Inflammatory macrophage (primary cell): ENCODE results near the gene SLC22A14.
A peak's percentile ranks its signal among the peaks of the same experiment; 100 is the strongest.

Source experiments
- DNase-seq, 2 donors: peaks; one replicate each; pipeline ENCODE4 v3.0.0-alpha.2; 2020 to 2022

The SLC22A14 gene

GRCh38 chr3:38346587-38347410 is 64.7 kb downstream of the SLC22A14 start, which contains the start of gene XYLB:
Gene XYLB (plus strand): TSS chr3:38346785. CDS start chr3:38346869, 84 bp downstream.
- peak; percentile 89 to 93 for DNase-seq

- DNase-seq: no peak
Measured at GRCh38 chr3:38347421-38348200, 65.5 kb downstream of the SLC22A14 start.

GRCh38 chr3:38348903-38349302 is 66.8 kb downstream of the SLC22A14 start:
- DNase-seq: peak; percentile 85 to 89

- no peak for DNase-seq
Measured at GRCh38 chr3:38349684-38350359, 67.7 kb downstream of the SLC22A14 start.

GRCh38 chr3:38353151-38353550 is 71.1 kb downstream of the SLC22A14 start:
- DNase-seq: no peak

- DNase-seq: no peak
Measured at GRCh38 chr3:38354588-38355330, 72.7 kb downstream of the SLC22A14 start.

GRCh38 chr3:38359038-38359437 is 76.9 kb downstream of the SLC22A14 start:
- DNase-seq: no peak

GRCh38 chr3:38360345-38360744 is 78.3 kb downstream of the SLC22A14 start:
- no peak for DNase-seq

- DNase-seq: no peak
Measured at GRCh38 chr3:38361496-38361895, 79.4 kb downstream of the SLC22A14 start.

GRCh38 chr3:38362825-38363224 is 80.7 kb downstream of the SLC22A14 start:
- DNase-seq: no peak

GRCh38 chr3:38364721-38365400 is 82.8 kb downstream of the SLC22A14 start:
- DNase-seq: no peak

GRCh38 chr3:38365469-38366062 is 83.5 kb downstream of the SLC22A14 start:
- no peak for DNase-seq

GRCh38 chr3:38366082-38366481 is 84.0 kb downstream of the SLC22A14 start:
- no peak for DNase-seq

GRCh38 chr3:38367779-38368178 is 85.7 kb downstream of the SLC22A14 start:
- no peak for DNase-seq
